T-helper 2 cell (primary cell): ENCODE measurements around the gene EP400.

Experiments
- DNase-seq, 5 experiments: peaks; one replicate each; pipeline versions ENCODE4 v3.0.0 to v3.0.0-alpha.2; 2012 to 2022
- total RNA-seq, 2 donors: gene quantifications; one replicate each; lab custom pipeline; 2026; lab: John Stamatoyannopoulos, UW

Gene EP400
- 81.1 to 110 reads per million in 2 donors for total RNA-seq

- DNase-seq, result peak; percentile 90 to 96 (median 91)
These were observed at the start of gene EP400 for GRCh38 chr12:131949431-131950181. Gene EP400, plus strand, starts transcription at chr12:131949942. Its CDS starts 10,678 bp downstream, at chr12:131960620.

- no peak for DNase-seq
These were observed 49.3 kb upstream of the EP400 start for GRCh38 chr12:131900397-131900796.

- DNase-seq, result no peak
These were observed 48.1 kb upstream of the EP400 start for GRCh38 chr12:131901431-131902331.

GRCh38 chr12:131902332-131903241 lies 47.2 kb upstream of the EP400 start:
- DNase-seq, result no peak

- DNase-seq, result no peak
These were observed 46.2 kb upstream of the EP400 start for GRCh38 chr12:131903270-131904255.

- no peak for DNase-seq
These were observed 45.4 kb upstream of the EP400 start for GRCh38 chr12:131904346-131904745.

- no peak for DNase-seq
These were observed 44.6 kb upstream of the EP400 start for GRCh38 chr12:131905081-131905629.

GRCh38 chr12:131905630-131906091 lies 44.1 kb upstream of the EP400 start:
- no peak for DNase-seq

- DNase-seq, result peak in 1 of 5 experiments; percentile 3
These were observed 42.2 kb upstream of the EP400 start for GRCh38 chr12:131907379-131908091.

GRCh38 chr12:131908092-131909080 lies 41.4 kb upstream of the EP400 start:
- peak in 1 of 5 experiments; percentile 3 for DNase-seq

GRCh38 chr12:131909081-131909751 lies 40.5 kb upstream of the EP400 start:
- peak in 1 of 5 experiments; percentile 3 for DNase-seq

- no peak for DNase-seq
These were observed 40.0 kb upstream of the EP400 start for GRCh38 chr12:131909752-131910219.

- DNase-seq, result peak in 1 of 5 experiments; percentile 3
These were observed 39.3 kb upstream of the EP400 start for GRCh38 chr12:131910302-131911027.

- DNase-seq, result no peak
These were observed 38.6 kb upstream of the EP400 start for GRCh38 chr12:131911028-131911650.

GRCh38 chr12:131911851-131912477 lies 37.8 kb upstream of the EP400 start:
- DNase-seq, result no peak
